Spleen (tissue), 7 donors: Measurements from ENCODE around the gene PSMB7.

ENCODE experiments used
- POLR2A ChIP-seq, 3 donors: fragments of 450-650 bp; IDR thresholded peaks; one replicate each; pipeline ENCODE4 v1.5.1; 2017; ENCODE audit warnings: antibody characterized with exemption in 3 of 3, mild to moderate bottlenecking in 1 of 3
- TF ChIP-seq, protein P1 (sequence below), 11 experiments: fragments of 200-600 bp in 7 of 11; fragments of 450-650 bp in 4 of 11; sonication (generic) in 4 of 11; IDR thresholded peaks in 8 of 11; conservative IDR thresholded peaks in 3 of 11; 1 replicate in 7 of 11; 2 replicates in 4 of 11; pipeline versions ENCODE4 v1.4.0 to v1.8.0; 2016 to 2021; ENCODE audit warnings: antibody characterized with exemption in 11 of 11, inconsistent platforms in 4 of 11, mild to moderate bottlenecking in 1 of 11
- donor health status: DM: no; HTN: no; CAD: no; lungs with moderate emphysema.
- donor health status: DM: no; HTN: no; CAD: no.
- donor health status: DM: no; HTN: no; CAD: no.

DNA sequence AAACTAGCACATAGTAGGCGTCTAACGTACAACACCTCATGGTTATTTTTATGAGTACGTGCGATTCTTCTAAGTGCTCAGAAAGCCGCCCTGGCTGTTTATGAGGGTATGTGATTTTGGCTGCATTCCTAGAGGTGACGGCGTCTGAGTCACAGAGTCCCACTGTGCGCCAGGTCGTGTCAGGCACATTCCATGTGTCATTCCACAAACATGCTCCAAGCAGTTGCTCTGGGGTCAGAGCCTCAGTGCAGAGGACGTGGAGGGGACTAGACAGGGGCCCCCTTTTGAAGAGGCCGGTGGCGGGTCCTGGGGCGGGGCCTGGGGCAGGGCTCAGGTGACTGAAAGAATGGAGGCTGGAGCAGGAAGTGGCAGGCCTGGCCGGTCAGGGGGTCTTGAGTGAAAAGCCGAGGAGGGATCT lies 105.6 kb downstream of the PSMB7 start:
- TF ChIP-seq POLR2A (IDR thresholded peaks at IDR 0.05): no peak
- TF ChIP-seq, protein P1, sequence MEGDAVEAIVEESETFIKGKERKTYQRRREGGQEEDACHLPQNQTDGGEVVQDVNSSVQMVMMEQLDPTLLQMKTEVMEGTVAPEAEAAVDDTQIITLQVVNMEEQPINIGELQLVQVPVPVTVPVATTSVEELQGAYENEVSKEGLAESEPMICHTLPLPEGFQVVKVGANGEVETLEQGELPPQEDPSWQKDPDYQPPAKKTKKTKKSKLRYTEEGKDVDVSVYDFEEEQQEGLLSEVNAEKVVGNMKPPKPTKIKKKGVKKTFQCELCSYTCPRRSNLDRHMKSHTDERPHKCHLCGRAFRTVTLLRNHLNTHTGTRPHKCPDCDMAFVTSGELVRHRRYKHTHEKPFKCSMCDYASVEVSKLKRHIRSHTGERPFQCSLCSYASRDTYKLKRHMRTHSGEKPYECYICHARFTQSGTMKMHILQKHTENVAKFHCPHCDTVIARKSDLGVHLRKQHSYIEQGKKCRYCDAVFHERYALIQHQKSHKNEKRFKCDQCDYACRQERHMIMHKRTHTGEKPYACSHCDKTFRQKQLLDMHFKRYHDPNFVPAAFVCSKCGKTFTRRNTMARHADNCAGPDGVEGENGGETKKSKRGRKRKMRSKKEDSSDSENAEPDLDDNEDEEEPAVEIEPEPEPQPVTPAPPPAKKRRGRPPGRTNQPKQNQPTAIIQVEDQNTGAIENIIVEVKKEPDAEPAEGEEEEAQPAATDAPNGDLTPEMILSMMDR (IDR thresholded peaks at IDR 0.05 in 8 of 11, conservative IDR thresholded peaks at IDR 0.05 in 3 of 11): no peak
